NCI-H1092 treated with DMSO at 0.1 percent for 48 hours (cell line): ENCODE data around the gene RGMA.
"Not testable (repeated sequence)": the region's sequence is repeated elsewhere in the genome, so short reads cannot be mapped to it uniquely, and the experiment has no call there.

ENCODE experiments used
- DNase-seq: peaks from one replicate; lab custom pipeline; 2025; lab: John Stamatoyannopoulos, UW

RGMA gene

GRCh38 chr15:93034512-93034911 is 54.5 kb downstream of the RGMA start:
- no peak for DNase-seq

GRCh38 chr15:93033434-93034045 is 55.5 kb downstream of the RGMA start:
- no peak for DNase-seq

GRCh38 chr15:93032515-93033206 is 56.4 kb downstream of the RGMA start:
- not testable (repeated sequence) for DNase-seq

- not testable (repeated sequence) for DNase-seq
These were observed 57.2 kb downstream of the RGMA start for GRCh38 chr15:93031557-93032384.

DNA sequence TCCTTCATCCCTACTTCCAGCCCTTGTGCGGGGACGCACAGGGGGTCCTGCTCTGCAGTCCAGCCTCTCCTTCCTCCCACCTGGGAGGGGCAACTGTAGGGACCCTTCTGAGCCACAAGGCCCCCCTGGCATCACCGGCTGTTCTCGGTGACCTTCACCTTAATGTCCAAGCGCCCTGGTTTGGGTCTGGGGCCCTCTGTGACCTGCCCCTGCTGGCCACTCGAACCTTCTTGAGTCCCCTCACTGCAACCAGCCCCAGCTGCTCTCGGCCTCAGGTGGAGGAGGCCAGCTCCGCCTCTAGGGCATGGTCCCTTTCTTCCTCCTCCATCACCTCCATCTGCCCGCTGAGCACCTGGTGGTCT is 57.9 kb downstream of the RGMA start:
- DNase-seq: no peak

DNA sequence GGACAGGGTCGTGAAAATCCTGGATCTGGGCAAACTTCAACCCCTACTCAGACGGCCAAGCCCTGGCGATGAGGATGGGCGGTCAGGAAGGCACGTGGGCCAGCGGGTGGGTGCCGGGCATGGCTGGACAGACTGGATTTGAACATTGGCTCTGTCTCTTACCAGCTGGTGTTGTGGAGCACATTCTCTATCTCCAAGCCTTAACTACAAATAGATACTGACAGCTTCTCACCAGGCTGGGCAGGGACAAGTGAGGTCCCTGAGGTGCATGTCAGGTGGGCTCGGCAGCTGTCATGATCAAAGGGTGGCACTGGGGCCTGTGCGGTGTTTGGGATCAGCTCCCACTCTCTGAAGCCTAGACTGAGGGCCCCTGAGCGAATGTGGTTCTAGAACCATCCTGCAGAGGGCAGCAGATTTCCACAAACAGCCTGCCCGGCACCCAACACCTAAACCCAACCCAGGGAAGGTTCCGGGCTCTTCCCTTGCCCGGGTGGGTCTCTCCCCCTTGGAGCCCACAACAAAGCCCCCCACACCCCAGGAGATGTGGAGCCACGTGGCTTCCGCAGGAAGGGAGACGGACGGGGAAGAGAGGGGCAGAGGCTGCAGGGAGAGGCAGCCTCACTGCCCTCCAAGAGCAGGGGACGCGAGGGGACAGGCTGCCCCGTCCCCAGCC is 58.4 kb downstream of the RGMA start:
- DNase-seq: peak; percentile 52

DNA sequence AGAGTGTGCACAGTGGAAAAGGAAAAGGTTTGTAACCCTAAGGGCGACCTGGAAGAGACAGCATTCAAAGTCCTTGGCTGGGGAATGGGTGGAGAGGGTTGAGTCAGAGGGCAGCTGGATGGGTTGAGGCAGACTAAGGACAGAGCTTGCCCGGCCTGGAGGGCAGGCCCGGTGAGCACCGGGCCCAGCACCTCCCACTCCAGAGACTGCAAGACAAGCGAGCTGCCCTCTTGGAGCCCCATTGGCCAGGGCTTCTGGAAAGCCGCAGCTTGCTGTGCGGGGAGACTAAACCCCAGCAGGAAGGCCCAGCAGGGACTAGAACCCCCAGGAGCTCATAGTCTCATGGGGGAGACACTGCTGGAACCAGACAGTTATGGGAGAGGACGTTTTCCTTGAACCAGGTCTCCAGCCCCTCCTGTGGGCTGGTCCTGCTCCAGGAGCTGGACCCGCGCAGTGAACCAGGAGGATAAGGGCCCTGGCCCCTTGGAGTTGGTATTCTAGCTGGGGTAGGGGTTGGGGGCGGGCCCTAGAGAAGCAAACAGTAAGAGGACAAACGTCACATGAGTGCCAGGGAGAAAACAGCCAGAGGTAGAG is 59.1 kb downstream of the RGMA start:
- DNase-seq: no peak

DNA sequence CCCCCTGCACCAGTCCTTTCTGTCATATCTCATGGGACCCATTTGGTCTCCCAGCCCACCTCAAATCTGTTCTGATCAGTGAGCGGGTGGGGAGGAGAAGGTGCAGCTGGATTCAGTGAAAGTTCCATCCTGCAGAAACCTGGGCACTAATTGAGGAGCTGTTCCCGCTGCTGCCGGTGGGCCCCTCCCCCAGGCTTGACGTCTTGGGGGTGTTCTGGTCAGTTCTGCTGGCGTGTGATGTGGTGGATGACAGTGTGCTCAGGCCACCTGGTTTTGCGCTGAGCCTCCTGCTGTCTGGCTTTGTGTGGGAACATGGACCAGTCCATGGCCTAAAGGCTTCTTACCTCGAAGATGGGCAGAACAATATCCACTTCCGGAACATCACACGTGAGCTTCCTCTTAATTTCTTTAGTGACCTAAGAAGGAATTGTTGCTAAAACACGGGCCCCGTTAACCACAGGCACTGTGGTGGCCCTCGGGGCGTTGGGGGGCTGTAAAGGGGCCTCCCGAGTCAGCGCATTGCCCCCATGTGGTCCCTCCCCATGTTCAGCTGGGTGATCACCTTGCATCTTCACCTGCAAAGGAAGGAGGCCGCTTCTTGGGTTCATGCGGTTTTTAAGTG is 59.7 kb downstream of the RGMA start:
- no peak for DNase-seq

- no peak for DNase-seq
These were observed 60.3 kb downstream of the RGMA start for GRCh38 chr15:93028632-93029213.

- no peak for DNase-seq
These were observed 60.8 kb downstream of the RGMA start for GRCh38 chr15:93028111-93028631.

DNA sequence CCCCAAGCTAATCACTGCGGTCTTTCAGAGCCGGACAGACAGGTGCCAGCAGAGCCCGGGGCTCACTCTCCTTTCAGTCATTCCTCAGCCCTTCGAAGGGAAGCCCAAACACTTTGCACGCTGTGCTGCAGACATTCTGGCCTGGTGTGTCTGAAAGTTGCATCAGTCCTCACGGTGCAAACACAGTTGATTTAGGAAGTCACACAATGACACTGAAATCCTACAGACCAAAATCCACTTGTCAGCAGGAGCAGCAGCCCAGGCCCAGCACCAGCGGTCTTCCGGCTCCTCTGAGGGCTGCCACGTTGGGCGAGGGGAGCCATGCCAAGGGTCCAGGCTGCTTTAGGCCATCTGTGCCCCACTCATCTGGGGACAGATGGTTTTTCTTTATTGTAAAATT is 61.6 kb downstream of the RGMA start:
- DNase-seq: no peak

DNA sequence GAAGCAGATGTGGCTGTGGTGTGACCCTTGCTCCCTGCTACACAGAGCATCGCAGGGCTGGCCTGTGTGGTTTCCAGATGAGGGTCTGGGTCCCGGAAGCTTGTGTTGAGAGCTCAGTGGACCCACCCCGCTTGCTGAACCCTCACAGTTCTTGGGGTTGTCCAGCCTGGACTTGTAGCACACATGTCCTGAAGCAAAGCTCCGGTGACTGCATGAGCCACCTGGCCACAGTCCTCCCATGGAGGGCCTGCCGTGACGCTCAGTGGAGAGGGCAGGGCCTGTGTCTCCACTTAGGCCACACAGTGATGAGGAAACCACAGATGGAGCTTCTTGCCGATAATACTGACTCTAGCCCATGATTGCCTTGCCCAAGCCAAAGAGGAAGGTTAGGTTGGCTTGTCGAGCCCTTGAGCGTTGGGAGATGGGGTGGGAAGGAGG is 62.6 kb downstream of the RGMA start:
- no peak for DNase-seq

DNA sequence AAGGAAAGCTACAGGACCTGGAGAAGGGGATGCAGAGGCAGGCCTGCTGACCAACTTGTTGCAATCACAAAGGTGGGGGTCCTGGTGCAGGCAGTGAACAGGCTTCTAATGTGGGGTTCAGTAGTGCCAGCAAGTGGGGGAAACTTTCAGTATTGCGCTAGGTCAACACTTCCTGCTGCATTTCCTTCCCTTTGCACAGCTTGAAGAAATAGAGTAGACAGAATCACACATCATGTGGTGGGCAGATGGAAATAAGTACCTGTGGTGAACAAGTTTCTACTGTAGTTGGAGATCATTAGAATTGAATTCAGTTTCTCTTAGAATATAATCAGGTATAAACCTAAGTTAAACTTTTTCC is 63.4 kb downstream of the RGMA start:
- DNase-seq: no peak

- DNase-seq: no peak
These were observed 64.0 kb downstream of the RGMA start for GRCh38 chr15:93024716-93025624.

DNA sequence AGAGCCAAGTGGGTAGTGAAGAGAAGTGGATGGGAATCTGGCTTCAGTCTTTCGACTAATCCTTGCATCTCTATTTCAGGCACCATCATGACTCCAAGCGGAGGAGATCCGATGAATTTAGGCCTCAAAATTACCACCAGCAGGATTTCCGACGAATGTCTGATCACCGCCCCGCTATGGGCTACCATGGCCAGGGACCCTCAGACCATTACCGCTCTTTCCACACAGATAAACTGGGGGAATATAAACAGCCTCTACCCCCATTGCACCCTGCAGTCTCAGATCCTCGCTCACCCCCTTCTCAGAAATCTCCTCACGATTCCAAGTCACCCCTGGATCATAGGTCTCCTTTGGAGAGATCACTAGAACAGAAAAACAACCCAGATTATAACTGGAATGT is 64.7 kb downstream of the RGMA start:
- DNase-seq: no peak

DNA sequence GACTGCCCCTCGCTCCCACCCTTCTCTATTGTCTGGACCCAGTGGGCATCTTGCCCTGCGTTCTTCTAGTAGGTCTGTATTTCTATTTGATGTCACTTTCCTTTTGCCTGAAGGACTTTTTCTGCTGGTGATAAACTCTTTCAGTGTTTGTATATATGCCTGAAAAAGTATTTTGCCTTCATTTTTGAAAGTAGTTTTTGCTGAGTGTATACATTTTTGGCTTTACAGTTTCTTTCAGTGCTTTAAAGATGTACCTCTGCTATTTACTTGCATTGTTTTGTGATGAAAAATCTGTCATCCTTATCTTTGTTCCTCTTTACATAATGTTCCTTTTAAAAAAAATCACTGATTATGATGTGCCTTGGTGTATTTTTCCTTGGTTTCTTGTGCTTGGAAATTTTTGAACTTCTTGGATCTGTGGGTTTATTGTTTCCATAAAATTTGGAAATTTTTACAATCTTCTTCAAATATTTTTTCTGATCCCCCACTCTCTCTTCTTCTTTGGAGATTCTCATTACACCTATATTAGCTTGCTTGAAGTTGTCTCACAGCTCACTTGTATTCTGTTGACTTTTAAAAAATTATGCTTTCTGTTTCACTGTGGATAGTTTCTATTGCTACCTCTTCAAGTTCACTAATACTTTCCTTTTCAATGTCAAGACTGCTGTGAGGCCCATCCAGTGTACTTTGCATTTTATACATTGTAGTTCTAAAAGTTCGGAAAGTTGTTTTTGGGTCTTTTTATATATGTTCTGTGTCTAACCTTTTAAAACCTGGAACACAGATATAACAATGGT is 67.8 kb downstream of the RGMA start:
- DNase-seq: no peak

DNA sequence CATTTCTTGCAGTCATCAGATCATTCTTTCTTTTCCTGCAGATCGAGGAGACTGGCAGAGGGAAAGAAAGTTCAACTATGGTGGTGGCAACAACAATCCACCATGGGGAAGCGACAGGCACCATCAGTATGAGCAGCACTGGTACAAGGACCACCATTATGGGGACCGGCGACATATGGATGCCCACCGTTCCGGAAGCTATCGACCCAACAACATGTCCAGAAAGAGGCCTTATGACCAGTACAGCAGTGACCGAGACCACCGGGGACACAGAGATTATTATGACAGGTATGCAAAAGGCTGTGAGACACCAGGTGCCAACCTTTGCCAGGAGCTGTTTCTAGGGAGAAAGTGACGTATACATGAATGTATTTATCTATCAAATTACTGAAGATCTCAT is 69.0 kb downstream of the RGMA start:
- DNase-seq: no peak

- no peak for DNase-seq
These were observed 69.9 kb downstream of the RGMA start for GRCh38 chr15:93019090-93019489.

GRCh38 chr15:93018574-93018973 is 70.4 kb downstream of the RGMA start:
- DNase-seq: no peak
